HepG2 (cell line): ENCODE data around the gene CASP6. TPM values are rescaled to one million over a fixed set of nuclear protein-coding genes. Genes with fewer than 3 reads are reported as not detected.
A peak's percentile ranks its signal among the peaks of the same experiment; 100 is the strongest.

ENCODE experiments used
- ARID2 ChIP-seq: sonication (generic); formaldehyde crosslinking; IDR thresholded peaks from 2 replicates; pipeline ENCODE4 v1.8.1; 2022; ENCODE audit warnings: mild to moderate bottlenecking, missing genetic modification reagents, borderline replicate concordance
- CREB1 ChIP-seq, 2 experiments: fragments of 450-650 bp in 1 of 2; IDR thresholded peaks; 2 replicates each; pipeline ENCODE4 v1.6.1; 2016 to 2017; ENCODE audit warnings: control low read depth in 1 of 2, mild to moderate bottlenecking in 1 of 2, missing compliant biosample characterization in 1 of 2, missing genetic modification characterization in 1 of 2
- HDAC1 ChIP-seq: sonication (generic); formaldehyde crosslinking; IDR thresholded peaks from 2 replicates; pipeline ENCODE4 v1.5.1; 2020; ENCODE audit warnings: mild to moderate bottlenecking, missing genetic modification reagents
- HNF4G ChIP-seq, 2 experiments: sonication (generic) in 1 of 2; formaldehyde crosslinking in 1 of 2; IDR thresholded peaks; 2 replicates each; pipeline versions ENCODE4 v1.4.0 to v1.6.1; 2011 to 2020; ENCODE audit warnings: borderline replicate concordance in 2 of 2, low read depth in 2 of 2, mild to moderate bottlenecking in 2 of 2, low read length in 1 of 2, missing genetic modification reagents in 1 of 2, moderate library complexity in 1 of 2
- IKZF1 ChIP-seq: fragments of 450-650 bp; IDR thresholded peaks from 2 replicates; pipeline ENCODE4 v1.7.1; 2016
- PITX1 ChIP-seq: sonication (generic); formaldehyde crosslinking; IDR thresholded peaks from 2 replicates; pipeline ENCODE4 v1.5.1; 2020; ENCODE audit warnings: mild to moderate bottlenecking, missing genetic modification reagents
- RAD21 ChIP-seq: fragments of 450-650 bp; formaldehyde crosslinking; IDR thresholded peaks from 2 replicates; pipeline ENCODE4 v1.5.0; 2020; ENCODE audit warnings: mild to moderate bottlenecking
- RFX1 ChIP-seq: fragments of 450-650 bp; IDR thresholded peaks from 2 replicates; pipeline ENCODE4 v1.6.1; 2017
- SALL1 ChIP-seq: sonication (generic); formaldehyde crosslinking; IDR thresholded peaks from 2 replicates; pipeline ENCODE4 v1.8.0; 2022; ENCODE audit warnings: mild to moderate bottlenecking, missing genetic modification reagents
- SETDB1 ChIP-seq: sonication (generic); formaldehyde crosslinking; IDR thresholded peaks from 2 replicates; pipeline ENCODE4 v1.5.1; 2020; ENCODE audit warnings: missing genetic modification reagents, mild to moderate bottlenecking, borderline replicate concordance
- SOX6 ChIP-seq, 2 experiments: fragments of 450-650 bp in 1 of 2; sonication (generic) in 1 of 2; formaldehyde crosslinking in 1 of 2; IDR thresholded peaks; 2 replicates each; pipeline versions ENCODE4 v1.4.0 to v1.6.1; 2017 to 2020; ENCODE audit warnings: antibody characterized with exemption in 1 of 2, mild to moderate bottlenecking in 1 of 2, missing genetic modification reagents in 1 of 2
- SYNCRIP ChIP-seq: fragments of 200-400 bp; formaldehyde crosslinking; IDR thresholded peaks from 2 replicates; pipeline ENCODE4 v1.6.1; 2018; ENCODE audit warnings: mild to moderate bottlenecking, low read depth, low read length; ENCODE audit not compliant: insufficient read depth
- WIZ ChIP-seq: sonication (generic); formaldehyde crosslinking; IDR thresholded peaks from 2 replicates; pipeline ENCODE4 v1.5.1; 2020; ENCODE audit warnings: mild to moderate bottlenecking, missing genetic modification reagents
- ZBTB1 ChIP-seq: sonication (generic); formaldehyde crosslinking; IDR thresholded peaks from 2 replicates; pipeline ENCODE4 v1.4.0; 2020; ENCODE audit warnings: missing genetic modification reagents, borderline replicate concordance
- ZNF234 ChIP-seq: sonication (generic); formaldehyde crosslinking; conservative IDR thresholded peaks from 2 replicates; pipeline ENCODE4 v1.5.1; 2020; ENCODE audit warnings: mild to moderate bottlenecking, missing genetic modification reagents
- ZNF235 ChIP-seq: sonication (generic); formaldehyde crosslinking; IDR thresholded peaks from 2 replicates; pipeline ENCODE4 v1.8.1; 2023; ENCODE audit warnings: mild to moderate bottlenecking, missing genetic modification reagents, borderline replicate concordance
- ZNF282 ChIP-seq: fragments of 450-650 bp; IDR thresholded peaks from 2 replicates; pipeline ENCODE4 v1.6.1; 2018; ENCODE audit not compliant: partially characterized antibody
- ZNF337 ChIP-seq: sonication (generic); formaldehyde crosslinking; IDR thresholded peaks from 2 replicates; pipeline ENCODE4 v1.5.1; 2020; ENCODE audit warnings: missing genetic modification reagents, low read depth, mild to moderate bottlenecking, borderline replicate concordance
- polyA plus RNA-seq, 8 experiments: library from polyadenylated mRNA; depleted of rRNA in 3 of 8; stranded (reverse) in 7 of 8; unstranded in 1 of 8; fragments of >200 nt; fragmentation: Illumina TruSeq in 4 of 8; extraction: Trizol in 4 of 8; gene quantifications; 2 replicates each; pipeline versions ENCODE4 v1.2.1 to v1.2.3, GENCODE V29; 2011 to 2016; ENCODE audit warnings: low read depth in 4 of 8, missing spikeins in 1 of 8, mixed read lengths in 1 of 8; ENCODE audit not compliant: insufficient read depth in 1 of 8
- total RNA-seq, 5 experiments: library from RNA; depleted of rRNA; stranded (reverse); fragments of >200 nt; fragmentation: Illumina TruSeq; extraction: Trizol; gene quantifications; 2 replicates each; pipeline ENCODE4 v1.2.3, GENCODE V29; 2016; ENCODE audit warnings: low read depth in 1 of 5
- TF ChIP-seq, protein P1 (sequence below): sonication (generic); formaldehyde crosslinking; IDR thresholded peaks from 2 replicates; pipeline ENCODE4 v1.5.0; 2020; ENCODE audit warnings: mild to moderate bottlenecking, missing genetic modification reagents, moderate library complexity
- TF ChIP-seq, protein P2 (sequence below): sonication (generic); formaldehyde crosslinking; IDR thresholded peaks from 2 replicates; pipeline ENCODE4 v1.5.1; 2020; ENCODE audit warnings: mild to moderate bottlenecking, missing genetic modification reagents, moderate library complexity
- TF ChIP-seq, protein P3 (sequence below): sonication (generic); formaldehyde crosslinking; IDR thresholded peaks from 2 replicates; pipeline ENCODE4 v1.4.0; 2020; ENCODE audit warnings: missing genetic modification reagents, borderline replicate concordance

The CASP6 gene
- total and polyA plus RNA-seq, 2 of the 13 experiments (the other 11 are each of a cell fraction or from before 2014, with no cell fraction given): 19.7 to 34.6 TPM

DNA sequence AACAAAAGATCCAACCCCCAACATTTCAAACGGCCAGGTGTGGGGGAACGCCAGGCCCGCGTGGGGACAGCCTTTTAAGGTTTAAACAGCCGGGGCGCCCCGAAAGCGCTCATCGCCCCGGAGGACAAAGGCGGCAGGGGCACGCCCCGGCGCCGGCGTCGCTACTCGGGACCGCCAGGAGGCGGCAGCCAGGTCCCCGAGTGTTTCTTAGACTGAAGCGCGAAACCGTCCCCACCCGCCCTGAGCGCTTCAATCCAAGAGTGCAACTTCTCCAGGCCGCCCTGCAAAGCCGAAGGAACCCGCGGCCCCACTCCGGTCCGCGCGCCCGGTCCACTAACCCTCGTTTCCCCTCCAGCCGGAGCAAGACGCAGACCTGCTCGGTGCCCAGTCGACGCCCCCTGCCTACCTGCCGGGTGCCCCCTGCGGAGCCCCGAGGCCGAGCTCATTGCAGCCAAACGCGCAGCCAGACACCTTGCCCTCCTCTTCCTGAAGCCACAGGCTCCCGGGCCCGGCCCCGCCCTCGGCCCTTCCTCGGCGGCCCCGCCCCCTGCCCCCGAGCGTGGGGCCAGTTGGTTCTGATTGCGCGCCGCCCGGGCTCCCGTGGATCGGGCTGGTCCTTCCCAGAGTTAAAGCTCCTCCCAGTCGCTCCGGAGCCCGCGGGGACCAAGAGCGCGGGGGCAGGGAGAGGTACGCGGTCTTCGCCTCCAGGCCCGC is at the start of gene CASP6 (continued):
- TF ChIP-seq RAD21 (0 out of 2 replicates have a peak, but pooled peaks have one; percentile 28), PITX1 (CRISPR knock-in tag) (no peak), SALL1 (peak; percentile 44), SYNCRIP (no peak), RFX1 (no peak), ZNF337 (CRISPR knock-in tag) (no peak), WIZ (CRISPR knock-in tag) (no peak), ARID2 (no peak), SETDB1 (no peak), SOX6 (IDR thresholded peaks at IDR 0.05) (no peak), SOX6 (CRISPR knock-in tag; IDR thresholded peaks at IDR 0.05) (peak; percentile 18; the same call in 1 of the 2 replicates), ZNF282 (no peak), ZNF234 (CRISPR knock-in tag) (no peak), ZBTB1 (CRISPR knock-in tag) (no peak), IKZF1 (no peak), HDAC1 (peak; percentile 41; the same call in 1 of the 2 replicates), HNF4G (IDR thresholded peaks at IDR 0.05; ENCODE audit: borderline replicate concordance, low read depth, low read length) (no peak), HNF4G (CRISPR knock-in tag; IDR thresholded peaks at IDR 0.05; ENCODE audit: borderline replicate concordance, low read depth) (no peak), CREB1 (IDR thresholded peaks at IDR 0.05) (no peak), CREB1 (CRISPR knock-in tag; IDR thresholded peaks at IDR 0.05) (no peak), ZNF235 (CRISPR knock-in tag) (no peak)
- TF ChIP-seq, protein P1, sequence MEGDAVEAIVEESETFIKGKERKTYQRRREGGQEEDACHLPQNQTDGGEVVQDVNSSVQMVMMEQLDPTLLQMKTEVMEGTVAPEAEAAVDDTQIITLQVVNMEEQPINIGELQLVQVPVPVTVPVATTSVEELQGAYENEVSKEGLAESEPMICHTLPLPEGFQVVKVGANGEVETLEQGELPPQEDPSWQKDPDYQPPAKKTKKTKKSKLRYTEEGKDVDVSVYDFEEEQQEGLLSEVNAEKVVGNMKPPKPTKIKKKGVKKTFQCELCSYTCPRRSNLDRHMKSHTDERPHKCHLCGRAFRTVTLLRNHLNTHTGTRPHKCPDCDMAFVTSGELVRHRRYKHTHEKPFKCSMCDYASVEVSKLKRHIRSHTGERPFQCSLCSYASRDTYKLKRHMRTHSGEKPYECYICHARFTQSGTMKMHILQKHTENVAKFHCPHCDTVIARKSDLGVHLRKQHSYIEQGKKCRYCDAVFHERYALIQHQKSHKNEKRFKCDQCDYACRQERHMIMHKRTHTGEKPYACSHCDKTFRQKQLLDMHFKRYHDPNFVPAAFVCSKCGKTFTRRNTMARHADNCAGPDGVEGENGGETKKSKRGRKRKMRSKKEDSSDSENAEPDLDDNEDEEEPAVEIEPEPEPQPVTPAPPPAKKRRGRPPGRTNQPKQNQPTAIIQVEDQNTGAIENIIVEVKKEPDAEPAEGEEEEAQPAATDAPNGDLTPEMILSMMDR: peak; percentile 49
- TF ChIP-seq, protein P2, sequence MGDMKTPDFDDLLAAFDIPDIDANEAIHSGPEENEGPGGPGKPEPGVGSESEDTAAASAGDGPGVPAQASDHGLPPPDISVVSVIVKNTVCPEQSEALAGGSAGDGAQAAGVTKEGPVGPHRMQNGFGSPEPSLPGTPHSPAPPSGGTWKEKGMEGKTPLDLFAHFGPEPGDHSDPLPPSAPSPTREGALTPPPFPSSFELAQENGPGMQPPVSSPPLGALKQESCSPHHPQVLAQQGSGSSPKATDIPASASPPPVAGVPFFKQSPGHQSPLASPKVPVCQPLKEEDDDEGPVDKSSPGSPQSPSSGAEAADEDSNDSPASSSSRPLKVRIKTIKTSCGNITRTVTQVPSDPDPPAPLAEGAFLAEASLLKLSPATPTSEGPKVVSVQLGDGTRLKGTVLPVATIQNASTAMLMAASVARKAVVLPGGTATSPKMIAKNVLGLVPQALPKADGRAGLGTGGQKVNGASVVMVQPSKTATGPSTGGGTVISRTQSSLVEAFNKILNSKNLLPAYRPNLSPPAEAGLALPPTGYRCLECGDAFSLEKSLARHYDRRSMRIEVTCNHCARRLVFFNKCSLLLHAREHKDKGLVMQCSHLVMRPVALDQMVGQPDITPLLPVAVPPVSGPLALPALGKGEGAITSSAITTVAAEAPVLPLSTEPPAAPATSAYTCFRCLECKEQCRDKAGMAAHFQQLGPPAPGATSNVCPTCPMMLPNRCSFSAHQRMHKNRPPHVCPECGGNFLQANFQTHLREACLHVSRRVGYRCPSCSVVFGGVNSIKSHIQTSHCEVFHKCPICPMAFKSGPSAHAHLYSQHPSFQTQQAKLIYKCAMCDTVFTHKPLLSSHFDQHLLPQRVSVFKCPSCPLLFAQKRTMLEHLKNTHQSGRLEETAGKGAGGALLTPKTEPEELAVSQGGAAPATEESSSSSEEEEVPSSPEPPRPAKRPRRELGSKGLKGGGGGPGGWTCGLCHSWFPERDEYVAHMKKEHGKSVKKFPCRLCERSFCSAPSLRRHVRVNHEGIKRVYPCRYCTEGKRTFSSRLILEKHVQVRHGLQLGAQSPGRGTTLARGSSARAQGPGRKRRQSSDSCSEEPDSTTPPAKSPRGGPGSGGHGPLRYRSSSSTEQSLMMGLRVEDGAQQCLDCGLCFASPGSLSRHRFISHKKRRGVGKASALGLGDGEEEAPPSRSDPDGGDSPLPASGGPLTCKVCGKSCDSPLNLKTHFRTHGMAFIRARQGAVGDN: peak; percentile 72
- TF ChIP-seq, protein P3, sequence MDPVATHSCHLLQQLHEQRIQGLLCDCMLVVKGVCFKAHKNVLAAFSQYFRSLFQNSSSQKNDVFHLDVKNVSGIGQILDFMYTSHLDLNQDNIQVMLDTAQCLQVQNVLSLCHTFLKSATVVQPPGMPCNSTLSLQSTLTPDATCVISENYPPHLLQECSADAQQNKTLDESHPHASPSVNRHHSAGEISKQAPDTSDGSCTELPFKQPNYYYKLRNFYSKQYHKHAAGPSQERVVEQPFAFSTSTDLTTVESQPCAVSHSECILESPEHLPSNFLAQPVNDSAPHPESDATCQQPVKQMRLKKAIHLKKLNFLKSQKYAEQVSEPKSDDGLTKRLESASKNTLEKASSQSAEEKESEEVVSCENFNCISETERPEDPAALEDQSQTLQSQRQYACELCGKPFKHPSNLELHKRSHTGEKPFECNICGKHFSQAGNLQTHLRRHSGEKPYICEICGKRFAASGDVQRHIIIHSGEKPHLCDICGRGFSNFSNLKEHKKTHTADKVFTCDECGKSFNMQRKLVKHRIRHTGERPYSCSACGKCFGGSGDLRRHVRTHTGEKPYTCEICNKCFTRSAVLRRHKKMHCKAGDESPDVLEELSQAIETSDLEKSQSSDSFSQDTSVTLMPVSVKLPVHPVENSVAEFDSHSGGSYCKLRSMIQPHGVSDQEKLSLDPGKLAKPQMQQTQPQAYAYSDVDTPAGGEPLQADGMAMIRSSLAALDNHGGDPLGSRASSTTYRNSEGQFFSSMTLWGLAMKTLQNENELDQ (CRISPR knock-in tag): no peak
